Measurements from ENCODE around the gene GMPPB. TPM values are rescaled to one million over a fixed set of nuclear protein-coding genes. Genes with fewer than 3 reads are reported as not detected.
"Not testable (repeated sequence)": the region's sequence is repeated elsewhere in the genome, so short reads cannot be mapped to it uniquely, and the experiment has no call there.

GMPPB gene
- polyA plus RNA-seq, 12 donors, result 7.9 to 11.8 (median 10.4) TPM; not detected in 1

DNA sequence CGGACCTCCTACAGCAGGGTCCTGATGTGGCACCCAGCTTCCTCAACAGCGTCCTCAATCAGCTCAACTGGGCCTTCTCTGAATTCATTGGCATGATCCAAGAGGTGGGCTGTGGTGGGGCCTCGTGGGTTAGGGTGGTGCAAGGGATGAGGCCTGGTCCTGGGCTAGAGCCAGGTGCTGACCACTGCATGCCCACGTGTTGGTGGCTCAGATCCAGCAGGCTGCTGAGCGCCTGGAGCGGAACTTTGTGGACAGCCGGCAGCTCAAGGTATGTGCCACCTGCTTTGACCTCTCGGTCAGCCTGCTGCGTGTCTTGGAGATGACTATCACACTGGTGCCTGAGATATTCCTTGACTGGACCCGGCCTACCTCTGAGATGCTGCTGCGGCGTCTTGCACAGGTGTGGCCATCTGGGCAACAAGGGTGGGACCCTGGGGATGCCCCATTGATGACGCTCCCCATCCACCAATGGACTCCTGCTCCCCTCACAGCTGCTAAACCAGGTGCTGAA is 8.1 kb downstream of the GMPPB start:
- DNase-seq, result no peak

DNA sequence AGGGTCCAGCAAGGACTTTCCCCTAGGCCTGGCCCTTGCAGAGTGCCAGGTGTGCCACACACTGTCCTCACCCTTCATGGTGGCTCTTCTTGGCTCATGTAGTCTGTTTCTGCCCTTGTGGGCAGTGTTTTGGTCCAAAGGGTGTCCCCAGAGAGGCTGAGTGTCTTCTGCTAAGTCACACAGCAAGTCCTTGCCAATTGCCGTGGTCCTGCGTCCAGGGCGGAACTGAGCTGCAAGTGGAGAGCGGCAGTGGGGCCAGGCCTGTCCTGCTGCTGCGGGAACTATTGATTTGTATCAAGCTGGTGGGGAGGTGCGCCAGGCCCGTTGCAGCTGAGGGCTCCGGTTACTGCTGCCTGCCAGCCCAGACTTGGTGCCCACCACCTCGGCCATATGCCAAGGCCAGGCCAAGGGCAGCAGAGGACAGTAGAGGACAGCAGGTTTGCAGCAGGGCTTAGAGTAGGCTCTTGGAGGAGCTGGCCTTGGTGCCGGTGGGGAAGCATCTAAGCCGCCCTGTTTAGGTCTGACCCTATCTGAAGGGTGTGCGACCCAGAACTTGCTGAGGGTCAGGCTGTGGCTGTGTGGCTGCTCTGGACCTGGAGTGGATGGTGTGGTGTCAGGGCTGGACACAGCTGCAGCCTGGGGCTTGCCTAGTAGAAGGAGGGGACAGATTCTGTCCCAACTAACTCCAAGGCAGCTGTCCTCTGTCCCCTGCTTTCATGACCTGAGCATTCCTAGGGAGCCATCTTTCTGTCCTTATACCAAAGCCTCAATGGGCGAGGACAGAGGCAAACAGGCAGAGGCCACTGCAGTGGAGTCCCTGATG is 8.8 kb downstream of the GMPPB start:
- no peak for DNase-seq

DNA sequence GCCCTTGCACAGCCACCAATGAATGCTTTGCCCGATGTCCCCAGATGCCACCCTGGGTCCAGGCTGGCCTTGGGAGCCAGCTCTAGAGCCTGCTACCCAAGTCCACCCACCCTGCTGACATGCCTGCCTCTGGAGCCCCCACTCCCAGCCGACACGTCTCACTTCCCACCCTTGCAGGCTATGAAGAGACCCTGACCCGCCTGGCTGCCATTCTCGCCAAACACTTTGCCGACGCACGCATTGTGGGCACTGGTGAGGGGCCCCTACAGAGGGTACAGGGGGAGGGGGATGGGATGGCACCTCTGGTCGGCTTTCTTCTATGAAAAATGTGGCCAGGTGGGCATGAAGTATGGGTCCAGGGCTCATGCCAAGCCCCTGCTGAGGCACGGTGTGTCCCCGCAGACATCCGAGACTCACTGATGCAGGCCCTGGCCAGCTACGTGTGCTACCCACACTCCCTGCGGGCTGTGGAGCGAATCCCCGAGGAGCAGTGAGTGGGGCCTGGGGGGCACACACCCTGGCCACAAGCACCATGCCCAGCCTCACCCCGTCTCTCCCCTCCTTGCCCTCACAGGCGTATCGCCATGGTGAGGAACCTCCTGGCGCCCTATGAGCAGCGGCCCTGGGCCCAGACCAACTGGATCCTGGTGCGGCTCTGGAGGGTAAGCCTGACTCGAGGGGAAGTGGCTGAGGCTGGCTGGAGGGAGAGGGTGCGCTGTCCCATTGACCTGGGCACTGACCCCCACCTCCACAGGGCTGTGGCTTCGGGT is 10.2 kb downstream of the GMPPB start:
- no peak for DNase-seq

DNA sequence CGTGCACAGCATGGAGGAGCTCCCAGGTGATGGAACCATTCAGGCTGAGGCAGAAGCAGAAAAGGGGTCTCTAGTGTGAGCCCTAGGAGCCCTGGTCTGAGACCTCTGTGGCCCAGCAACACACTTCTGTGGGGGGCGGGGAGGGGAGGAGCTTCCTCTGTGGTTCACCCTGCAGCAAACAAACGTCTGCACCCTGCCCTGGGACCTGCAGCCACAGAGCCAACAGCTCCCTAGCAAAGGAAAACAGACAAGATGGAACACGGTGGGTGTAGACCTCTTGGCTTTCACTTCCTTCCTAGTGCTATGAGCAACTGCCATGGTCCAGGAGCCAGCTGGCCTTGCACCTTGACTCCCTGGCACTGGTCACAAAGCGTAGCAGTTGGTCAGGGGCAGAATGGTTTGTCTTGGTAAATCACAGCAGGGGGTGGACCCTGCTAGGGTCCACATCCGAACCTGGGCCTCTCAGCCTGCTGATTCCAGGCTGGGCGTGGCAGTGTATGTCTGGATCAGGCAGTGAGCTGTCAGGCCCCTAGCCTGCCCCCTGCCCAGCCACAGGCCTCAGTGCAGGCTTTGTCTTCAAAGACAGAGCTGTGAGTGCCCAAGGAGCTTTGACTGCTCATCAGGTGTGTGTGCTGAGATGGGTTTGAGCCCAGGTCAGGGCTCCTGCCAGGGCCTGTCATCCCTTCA is 11.0 kb downstream of the GMPPB start:
- no peak for DNase-seq

DNA sequence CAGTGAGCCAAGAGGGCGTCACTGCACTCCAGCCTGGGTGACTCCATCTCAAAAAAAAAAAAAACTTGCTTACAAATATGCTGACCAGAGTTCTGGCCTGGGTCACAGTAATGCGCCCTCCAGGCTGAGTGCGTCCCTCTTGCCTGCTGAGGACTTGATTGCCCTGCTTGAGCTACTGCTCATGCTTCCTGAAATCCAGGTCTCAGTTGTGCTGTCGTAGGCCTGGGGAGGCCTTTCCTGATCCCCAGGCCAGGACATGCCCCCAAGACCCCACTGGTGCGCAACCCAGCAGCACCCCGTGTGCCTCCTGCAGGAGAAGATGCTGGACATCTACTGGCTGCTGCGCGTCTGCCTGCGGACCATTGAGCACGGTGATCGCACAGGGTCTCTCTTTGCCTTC is 11.6 kb downstream of the GMPPB start:
- DNase-seq, result no peak

DNA sequence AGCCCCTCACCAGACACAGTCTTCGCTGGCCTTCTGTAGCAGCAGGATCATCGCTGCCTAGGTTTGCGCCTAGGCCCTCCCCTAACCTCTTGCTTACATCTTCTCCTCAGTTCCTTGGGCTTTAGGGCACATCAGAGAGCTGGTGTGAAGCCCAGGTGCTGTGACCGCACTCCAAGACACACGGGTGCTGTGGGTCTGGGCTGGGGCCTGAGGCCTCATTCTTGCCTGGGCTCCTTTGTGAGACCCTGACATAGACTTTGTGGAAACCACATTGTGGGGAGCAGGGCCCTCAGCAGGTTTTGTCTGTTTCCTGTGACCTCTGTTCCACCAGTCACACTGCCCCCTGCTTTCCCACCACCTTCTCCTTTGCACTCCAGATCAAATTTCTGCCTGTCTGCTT is 12.3 kb downstream of the GMPPB start:
- no peak for DNase-seq

DNA sequence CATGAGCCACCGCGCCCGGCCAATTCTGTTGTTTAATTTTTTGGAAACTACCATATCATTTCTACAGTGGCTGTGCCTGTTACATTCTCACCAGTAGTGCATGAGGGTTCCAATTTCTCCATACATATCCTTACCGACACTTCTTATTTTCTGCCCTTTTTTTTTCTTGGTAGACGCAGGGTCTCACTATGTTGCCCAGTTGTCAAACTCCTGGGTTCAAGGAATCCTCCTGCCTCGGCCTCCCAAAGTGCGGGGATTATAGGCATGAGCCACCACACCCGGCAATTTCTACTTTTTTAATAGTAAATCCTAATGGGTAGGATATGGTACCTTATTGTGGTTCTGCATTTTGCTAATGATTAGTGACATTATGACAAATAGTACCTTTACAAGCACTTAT is 13.9 kb downstream of the GMPPB start:
- no peak for DNase-seq

DNA sequence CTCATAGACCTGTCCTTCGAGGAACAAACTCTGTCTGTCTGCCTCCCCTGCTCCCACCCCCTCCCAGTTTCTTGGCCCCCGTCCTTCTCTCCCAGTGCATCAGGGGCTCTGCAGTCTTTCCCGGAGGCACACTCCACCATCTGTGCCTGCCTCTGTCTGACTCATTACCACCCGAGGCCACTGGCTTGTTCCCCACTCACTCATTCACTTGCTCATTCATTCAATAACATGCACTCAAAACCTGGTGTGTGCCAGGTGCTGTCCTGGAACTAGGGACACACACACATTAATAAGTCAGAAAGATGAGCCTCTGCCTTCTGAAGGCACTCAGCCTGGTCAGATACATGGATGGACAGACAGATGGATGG is 16.7 kb downstream of the GMPPB start:
- DNase-seq, result no peak

DNA sequence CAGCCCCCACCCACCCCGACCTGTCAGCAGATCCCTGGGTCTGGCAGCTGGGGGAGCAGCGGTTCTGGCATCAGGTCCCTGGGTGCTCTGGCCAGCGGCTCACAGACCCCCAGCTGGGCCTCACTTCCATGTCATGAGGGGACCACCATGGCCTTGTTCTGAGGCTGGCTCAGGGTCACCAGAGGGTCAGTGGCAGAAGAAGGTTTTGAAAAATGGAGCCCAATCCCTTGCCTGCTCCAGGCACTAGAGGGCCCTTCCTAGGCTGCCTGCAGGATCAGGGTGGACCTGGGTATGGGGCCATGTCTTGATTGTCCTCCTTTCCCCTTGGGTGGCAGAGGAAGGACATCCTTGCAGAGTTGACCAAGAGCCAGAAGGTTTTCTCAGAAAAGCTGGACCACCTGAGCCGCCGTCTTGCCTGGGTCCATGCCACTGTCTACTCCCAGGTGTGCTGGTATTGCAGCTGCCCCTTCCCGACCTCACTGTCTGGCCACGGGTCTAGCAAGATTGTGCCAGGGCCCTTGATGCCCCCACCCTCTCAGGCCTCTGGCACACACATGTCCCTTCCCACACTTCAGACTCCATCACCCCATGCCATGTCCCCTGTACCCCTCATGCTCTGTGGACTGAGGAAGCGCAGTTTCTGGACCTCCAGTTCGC is 17.2 kb downstream of the GMPPB start:
- DNase-seq, result no peak

DNA sequence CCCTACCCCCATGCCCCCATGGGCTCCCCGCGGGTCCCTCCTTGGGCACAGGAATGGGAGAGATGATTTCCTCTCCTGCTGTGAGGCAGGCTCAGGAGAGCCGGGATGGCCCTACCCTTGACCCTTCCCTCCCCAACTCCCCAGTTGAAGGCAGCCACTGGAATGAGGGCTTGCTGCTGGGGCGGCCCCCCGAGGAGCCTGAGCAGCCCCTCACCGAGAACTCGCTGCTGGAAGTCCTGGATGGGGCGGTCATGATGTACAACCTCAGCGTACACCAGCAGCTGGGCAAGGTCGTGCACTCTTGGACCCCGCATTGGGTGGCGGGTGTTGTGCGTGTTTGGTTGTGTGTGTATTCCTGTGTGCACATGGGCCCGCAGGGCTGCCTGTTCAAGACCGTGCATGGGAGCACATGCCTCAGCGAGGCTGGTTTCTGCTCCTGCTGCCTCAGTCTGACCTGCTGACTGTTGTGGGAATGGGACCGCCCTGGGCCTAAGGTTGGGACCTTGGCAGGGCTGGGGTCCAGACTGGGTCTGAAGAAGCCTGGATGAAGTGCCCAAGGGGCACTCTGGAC is 18.3 kb downstream of the GMPPB start:
- DNase-seq, result no peak

DNA sequence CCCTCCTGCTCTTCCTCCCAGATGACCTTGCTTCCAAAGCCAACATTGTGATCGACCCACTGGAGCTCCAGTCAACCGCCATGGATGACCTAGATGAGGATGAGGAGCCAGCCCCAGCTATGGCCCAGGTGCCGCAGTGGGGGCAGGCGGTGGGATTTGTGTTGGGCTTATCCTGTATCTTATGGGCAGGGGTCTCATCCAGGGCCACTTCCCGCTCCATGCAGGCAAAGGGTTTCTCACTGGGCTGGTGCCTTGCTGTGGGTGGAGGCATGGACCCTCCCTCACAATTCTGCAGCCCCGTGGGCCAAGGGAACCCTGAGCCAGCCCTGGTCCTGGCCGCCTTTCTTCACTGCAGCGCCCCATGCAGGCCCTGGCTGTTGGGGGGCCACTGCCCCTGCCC is 19.1 kb downstream of the GMPPB start:
- no peak for DNase-seq

DNA sequence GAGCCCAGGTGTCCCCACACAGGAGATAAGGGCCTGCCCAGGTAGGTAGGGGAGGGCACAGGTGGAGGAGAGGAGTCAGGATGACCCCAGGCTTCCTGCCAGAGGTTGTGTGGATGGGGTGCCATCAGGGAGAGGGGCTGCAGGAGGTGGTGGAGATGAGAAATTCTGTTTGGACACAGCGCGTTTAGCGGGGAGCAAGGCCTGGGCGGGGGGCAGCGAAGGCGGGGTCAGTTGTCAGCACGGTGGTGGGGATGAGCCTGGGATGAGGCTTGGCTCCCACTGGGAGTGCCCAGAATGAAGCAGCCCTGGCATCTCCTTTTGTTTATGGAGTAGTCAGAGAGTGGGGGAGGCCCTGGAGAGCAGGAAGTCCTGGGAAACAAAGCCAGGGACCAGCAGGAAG is 19.8 kb downstream of the GMPPB start:
- no peak for DNase-seq

DNA sequence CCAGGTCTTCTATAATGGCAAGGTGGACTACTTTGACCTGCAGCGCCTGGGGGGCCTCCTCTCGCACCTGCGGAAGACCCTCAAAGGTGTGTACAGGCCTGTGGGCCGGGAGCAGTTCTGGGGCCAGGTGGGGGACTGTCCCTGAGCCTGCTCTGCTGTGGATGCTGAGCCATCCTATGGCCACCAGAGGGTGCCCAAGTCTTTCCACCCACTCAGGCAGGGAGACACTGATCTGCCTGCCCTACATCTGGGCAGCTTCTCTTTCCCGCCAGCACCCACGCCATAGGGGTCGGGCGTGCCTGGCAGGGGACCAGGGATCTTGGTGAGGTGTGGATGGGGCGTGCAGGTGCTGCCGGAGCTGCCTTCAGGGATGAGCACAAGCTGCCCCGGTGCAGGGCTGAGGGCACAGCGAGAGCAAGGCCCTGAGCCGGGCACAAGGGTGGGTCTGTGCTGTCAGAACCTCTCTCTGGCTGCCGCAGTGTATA is 20.3 kb downstream of the GMPPB start:
- DNase-seq, result no peak

DNA sequence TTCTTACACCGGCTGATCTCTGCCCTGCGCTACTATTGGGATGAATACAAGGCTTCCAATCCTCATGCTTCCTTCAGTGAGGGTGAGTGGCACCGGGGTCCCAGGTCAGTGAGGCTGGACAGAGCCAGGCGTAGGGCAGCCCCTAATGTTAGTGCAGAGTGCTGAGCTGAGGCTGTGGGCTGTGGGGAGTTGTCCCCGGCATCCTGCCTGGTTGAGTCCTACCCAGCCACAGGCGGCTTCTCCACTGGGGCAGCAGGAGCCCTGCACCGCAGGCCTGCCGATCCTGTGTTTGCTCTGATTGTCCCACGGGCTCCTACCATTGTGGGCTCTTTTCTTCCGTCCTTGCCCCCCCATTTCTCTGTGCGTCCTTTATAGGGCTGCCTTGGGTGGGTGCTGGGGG is 21.1 kb downstream of the GMPPB start:
- no peak for DNase-seq

DNA sequence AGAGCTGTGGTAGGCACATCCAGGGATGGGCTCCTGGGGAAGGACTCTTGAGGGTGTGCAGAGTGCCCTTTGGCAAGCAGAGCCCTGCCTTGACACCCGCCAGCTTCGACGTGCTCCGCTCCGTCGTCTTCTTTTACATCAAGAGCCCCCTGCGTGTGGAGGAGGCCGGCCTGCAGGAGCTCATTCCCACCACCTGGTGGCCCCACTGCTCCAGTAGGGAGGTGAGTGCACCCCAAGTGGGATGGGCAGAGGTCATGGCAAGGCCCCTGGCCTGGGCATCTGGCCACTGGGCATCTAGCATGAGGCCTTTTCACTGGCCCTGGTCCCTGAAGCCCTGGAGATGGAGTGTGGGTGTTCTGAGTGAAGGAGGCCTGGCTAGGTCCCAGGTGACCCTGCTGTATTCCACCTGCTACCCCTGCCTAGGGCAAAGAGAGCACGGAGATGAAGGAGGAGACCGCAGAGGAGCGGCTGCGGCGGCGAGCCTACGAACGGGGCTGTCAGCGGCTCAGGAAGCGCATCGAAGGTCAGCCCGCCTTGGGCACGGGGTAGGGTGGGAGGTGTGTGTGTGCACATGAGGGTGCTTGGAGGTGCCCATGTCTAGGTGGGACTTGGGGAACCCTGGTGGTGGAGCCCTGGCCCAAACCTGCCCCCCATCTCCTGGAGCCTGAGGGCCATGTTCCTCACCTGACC is 22.2 kb downstream of the GMPPB start:
- DNase-seq, result no peak

DNA sequence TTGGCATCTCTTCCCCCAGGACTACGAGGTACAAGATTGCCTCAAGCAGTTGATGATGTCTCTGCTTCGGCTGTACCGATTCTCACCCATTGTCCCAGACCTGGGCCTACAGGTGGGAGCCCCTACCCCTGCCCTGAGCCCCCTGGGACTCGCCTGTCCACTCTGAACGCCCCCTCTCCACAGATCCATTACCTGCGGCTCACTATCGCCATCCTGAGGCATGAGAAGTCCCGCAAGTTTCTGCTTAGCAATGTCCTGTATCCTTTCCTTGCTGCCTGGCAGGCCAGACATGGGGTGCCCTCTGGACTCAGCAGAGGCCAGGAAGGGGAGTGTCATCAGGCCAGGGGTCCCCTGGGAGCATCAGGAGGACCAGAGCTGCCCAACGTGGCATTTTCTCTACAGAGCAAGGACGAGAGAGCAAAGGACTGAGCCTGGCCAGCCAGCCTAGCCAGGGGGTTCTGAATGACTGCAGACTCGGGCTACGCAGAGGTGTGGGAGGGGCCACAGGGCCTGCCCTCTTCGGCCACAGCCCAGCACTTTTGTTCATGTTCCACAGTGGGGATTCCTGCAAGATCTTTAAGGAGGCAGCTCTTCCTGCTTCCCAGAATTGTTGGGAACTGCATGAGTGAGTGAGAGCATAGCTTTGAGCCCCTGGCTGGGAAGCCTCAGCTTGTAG is 23.2 kb downstream of the GMPPB start:
- DNase-seq, result no peak

DNA sequence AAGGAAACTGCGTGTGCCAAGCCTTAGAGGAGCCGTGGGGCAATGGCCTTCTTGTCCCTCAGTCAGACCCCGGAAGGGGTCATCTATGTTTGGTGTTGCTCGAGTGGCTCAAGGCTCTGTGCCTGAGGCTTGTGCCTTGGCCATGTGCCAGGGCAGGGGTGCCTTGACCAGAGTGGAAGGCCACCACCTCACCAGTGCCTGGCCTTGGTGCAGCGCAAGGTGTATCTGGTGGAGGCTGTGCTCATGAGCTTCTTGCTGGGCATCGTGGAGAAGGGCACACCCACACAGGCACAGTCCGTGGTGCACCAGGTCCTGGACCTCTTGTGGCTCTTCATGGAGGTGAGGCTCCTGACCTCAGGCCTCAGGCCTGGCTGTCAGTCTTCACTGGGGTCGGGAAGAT is 23.7 kb downstream of the GMPPB start:
- DNase-seq, result no peak

DNA sequence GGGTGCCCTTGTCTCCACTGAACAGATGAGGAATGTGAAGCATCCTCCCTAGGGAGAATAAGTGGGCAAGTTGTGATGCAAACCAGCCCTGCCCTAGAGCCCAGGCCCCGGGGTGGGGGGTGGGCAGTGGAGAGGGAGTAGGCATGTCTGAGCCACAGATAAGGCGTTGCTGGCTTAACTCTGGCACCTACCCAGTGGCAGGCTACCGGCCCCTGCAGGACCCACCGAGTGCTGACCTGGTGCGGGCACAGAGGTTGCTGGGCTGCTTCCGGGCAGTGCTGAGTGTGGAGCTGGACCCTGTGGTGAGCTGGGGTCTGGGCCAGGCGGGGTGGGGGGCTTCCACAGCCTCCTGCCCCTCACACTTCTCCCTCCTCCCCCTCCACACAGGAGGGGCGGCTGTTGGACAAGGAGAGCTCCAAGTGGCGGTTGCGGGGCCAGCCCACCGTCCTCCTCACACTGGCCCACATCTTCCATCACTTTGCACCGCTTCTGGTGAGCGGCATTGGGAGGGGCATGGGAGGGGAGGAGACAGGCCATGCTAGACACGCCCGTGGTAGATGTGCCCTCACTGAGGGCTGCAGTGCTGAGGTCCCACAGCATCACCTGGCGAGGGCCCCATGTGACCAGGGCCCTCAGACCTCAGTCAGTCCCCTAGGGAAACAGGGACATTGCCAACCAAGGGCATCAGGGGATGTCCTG is 24.3 kb downstream of the GMPPB start:
- no peak for DNase-seq

DNA sequence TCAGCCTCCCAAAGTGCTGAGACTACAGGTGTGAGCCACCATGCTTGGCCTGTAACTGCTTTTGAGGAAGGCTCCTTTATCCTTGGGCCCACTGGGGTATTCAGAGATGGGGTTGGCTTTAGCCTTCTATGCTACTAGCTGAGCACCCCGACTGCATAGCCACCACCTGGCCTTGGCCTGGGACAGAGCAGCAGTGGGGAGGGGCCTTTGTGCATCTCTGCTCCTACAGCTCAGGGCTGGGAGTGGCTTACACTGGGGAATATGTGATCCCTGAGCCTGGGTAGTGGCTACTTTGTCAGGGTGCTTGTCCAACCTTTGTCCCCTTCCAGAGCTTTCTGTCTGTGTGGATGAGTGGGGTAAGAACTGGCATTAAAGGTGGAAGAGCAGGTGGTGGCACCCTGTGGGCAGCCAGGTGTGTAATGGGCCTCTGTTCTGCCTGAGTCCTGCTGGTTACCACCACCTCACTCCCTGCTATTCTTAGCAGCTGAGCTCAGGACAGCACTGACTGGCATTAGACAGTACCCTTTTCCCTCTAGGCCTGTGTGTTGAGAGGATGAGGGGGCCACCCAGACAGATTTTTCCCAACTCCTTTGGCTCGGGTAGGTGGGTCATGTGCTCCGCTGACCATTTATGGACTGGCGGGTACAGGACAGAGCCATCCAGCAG is 28.3 kb downstream of the GMPPB start:
- DNase-seq, result not testable (repeated sequence)

Data from muscle of arm (tissue), 12 donors.